Adipocyte (in vitro differentiated cells): Measurements from ENCODE around the gene DEFB121.
"Not testable (repeated sequence)": the region's sequence is repeated elsewhere in the genome, so short reads cannot be mapped to it uniquely, and the experiment has no call there.

Experiments
- DNase-seq: peaks from one replicate; pipeline ENCODE4 v3.0.0-alpha.2; 2015; ENCODE audit warnings: low read depth
- H3K27me3 ChIP-seq: replicated peaks from 2 replicates; pipeline ENCODE4 v1.7.0; 2013; ENCODE audit warnings: mild to moderate bottlenecking, low read length, moderate library complexity; ENCODE audit not compliant: control insufficient read depth, insufficient read depth
- H3K36me3 ChIP-seq: 2 replicates; pipeline ENCODE4 v1.7.0; 2013; ENCODE audit warnings: low read length, mild to moderate bottlenecking, moderate library complexity; ENCODE audit not compliant: control insufficient read depth, insufficient read depth, severe bottlenecking
- H3K4me1 ChIP-seq: 2 replicates; pipeline ENCODE4 v1.7.0; 2013; ENCODE audit warnings: mild to moderate bottlenecking, low read length, moderate library complexity; ENCODE audit not compliant: control insufficient read depth, insufficient read depth
- H3K4me3 ChIP-seq: 2 replicates; pipeline ENCODE4 v1.7.0; 2013; ENCODE audit warnings: mild to moderate bottlenecking, low read length, moderate library complexity
- H3K9ac ChIP-seq: 2 replicates; pipeline ENCODE4 v1.7.0; 2013; ENCODE audit warnings: mild to moderate bottlenecking, low read length, moderate library complexity
- H3K9me3 ChIP-seq: 2 replicates; pipeline ENCODE4 v1.7.0; 2013; ENCODE audit warnings: mild to moderate bottlenecking, low read length, moderate library complexity; ENCODE audit not compliant: control insufficient read depth

Gene DEFB121, protein sequence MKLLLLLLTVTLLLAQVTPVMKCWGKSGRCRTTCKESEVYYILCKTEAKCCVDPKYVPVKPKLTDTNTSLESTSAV

DNA sequence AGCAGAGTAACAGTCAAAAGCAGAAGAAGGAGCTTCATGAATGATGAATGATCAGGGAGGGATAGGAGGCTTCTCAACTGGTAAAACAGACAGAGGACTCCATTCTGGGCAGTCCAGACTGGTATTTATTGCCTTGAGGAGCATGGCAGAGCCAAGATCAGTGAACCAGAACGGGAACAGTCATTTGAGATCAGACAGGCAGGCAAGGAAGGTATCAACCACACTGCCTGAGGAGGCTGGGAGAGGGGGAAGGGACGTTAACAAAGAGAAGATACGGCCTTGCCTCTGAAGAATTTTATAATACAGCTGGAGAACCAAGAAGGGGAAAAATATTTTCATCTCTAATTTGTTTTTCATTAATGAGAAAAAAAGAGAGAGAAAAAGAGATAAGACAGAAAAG is at the start of gene DEFB121:
TSS of gene DEFB121 (minus strand) at position 101 of the 400 bp plus-strand sequence. CDS start at position 38, 63 bp downstream.
- Histone ChIP-seq H3K9me3 (no peaks in the 10 kb centered on the region), H3K9ac (no peak within 1 kb of the TSS), H3K4me1 (no peaks in the 10 kb centered on the region), H3K4me3 (no peak within 1 kb of the TSS), H3K27me3 (peaks cover 15% of the 10 kb centered on the region), H3K36me3 (no peaks in the 10 kb centered on the region)
- no peak for DNase-seq

DNA sequence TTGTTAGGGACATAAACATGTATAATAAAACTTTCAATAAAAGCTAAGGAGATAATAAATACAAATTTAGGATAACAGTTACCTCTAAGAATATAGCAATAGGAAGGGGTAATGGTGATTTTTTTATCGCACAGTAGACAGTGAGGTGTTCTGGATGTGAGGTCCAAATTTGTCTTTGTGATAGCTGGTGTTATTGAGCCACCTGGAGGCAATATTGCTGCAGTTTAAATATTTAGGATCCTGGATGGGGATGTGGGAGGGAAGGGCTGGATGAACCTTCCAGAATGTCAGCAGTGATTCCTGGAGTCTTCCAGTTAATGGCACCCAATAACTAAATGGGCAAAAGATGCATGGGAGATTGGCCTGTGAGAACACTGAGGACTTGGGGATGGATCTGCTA is 48.3 kb upstream of the DEFB121 start:
- H3K4me1 ChIP-seq: no peaks in the 10 kb centered on the region
- DNase-seq: no peak
- H3K4me3 ChIP-seq: no peak overlapping the region
- no peaks in the 10 kb centered on the region for H3K9me3 ChIP-seq
- H3K9ac ChIP-seq: no peak overlapping the region
- no peaks in the 10 kb centered on the region for H3K36me3 ChIP-seq
- H3K27me3 ChIP-seq: no peaks in the 10 kb centered on the region

DNA sequence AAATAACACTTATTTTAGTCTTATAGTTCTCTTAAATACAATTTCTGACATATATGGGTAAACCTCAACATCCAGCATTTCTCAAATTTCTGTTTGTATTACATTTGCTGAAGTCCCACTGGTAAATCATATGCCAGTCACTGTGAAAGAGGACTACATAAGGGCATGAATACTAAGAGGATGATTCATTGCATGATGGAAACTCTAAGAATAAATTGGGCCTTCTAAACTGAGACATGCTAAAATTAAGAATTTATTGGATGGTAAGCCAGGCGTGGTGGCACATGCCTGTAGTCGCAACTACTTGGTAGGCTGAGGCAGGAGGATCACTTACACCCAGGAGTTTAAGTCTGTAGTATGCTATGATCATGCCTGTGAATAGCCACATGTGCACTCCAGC is 46.6 kb upstream of the DEFB121 start:
- H3K27me3 ChIP-seq: no peaks in the 10 kb centered on the region
- peak; percentile 29 for DNase-seq
- H3K9ac ChIP-seq: no peak overlapping the region
- H3K4me3 ChIP-seq: no peak overlapping the region
- no peaks in the 10 kb centered on the region for H3K36me3 ChIP-seq
- H3K9me3 ChIP-seq: no peaks in the 10 kb centered on the region
- H3K4me1 ChIP-seq: no peaks in the 10 kb centered on the region

DNA sequence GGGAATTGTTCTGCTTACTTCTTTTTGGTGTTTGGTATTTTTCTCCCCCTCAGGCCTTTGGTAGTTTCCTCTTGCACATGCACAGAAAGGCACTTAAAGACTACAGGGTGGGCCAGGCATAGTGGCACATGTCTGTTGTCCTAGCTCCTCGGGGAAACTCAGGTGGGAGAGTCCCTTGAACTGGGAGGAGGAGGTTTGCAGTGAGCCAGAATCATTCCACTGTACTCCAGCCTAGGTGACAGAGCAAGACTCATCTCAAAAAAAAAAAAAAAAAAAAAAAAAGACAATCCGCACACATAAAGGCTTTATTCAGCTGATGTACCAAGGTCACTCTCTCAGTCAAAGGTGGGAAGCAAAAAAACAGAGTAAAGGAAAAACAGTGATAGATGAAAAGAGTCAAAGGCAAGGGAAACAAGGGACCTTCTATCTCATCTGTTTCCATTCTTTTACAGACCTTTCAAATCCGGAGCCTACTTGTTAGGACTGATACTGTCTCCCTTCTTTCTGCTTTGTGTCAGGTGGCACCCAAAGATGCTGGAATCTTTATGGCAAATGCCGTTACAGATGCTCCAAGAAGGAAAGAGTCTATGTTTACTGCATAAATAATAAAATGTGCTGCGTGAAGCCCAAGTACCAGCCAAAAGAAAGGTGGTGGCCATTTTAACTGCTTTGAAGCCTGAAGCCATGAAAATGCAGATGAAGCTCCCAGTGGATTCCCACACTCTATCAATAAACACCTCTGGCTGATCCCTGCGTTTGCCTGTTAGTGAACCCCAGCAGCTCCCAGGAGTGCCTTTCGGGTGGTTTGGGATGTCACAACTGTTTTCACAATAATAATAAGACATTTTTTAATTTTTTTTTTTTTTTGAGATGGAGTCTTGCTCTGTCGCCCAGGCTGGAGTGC is 43.7 kb upstream of the DEFB121 start:
- H3K9me3 ChIP-seq: no peaks in the 10 kb centered on the region
- DNase-seq: no peak
- H3K27me3 ChIP-seq: peaks cover 8% of the 10 kb centered on the region
- no peak overlapping the region for H3K9ac ChIP-seq
- H3K4me3 ChIP-seq: no peak overlapping the region
- no peaks in the 10 kb centered on the region for H3K36me3 ChIP-seq
- H3K4me1 ChIP-seq: no peaks in the 10 kb centered on the region

DNA sequence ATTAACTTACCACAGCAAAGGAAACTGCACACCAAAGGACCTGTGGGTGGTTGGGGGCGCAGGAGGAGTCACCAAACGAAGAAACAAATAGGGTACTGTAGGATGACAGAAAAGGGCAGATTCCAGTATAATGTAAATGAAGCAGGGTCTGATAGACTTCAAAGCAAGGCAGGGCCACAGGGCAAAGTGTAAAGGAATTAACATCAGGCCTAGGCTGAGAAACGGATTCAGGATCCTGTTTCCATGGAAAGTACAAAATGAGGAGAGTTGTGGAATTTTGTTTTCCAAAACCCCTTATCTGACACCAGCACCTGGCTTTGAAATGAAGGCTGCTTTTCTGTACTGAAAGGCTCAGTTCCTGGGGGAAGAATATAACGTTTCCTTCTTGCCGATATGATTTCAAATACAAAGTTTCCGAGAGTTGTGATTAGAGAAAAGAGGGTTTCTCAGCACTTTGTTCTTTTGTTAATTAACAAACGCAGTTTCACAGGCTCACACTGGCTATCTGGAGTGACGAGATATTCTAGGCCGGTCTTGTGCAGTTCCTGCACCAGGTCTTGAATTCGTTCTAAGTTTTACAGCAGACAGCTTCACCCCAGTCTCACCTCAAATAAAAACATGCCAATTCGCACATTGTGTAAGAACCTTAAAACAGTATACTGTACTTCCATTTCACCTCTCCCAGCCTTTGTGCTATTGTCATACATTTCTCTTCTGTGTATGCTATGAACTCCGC is 40.2 kb upstream of the DEFB121 start:
- no peak overlapping the region for H3K4me3 ChIP-seq
- H3K27me3 ChIP-seq: peaks cover 8% of the 10 kb centered on the region
- DNase-seq: no peak

DNA sequence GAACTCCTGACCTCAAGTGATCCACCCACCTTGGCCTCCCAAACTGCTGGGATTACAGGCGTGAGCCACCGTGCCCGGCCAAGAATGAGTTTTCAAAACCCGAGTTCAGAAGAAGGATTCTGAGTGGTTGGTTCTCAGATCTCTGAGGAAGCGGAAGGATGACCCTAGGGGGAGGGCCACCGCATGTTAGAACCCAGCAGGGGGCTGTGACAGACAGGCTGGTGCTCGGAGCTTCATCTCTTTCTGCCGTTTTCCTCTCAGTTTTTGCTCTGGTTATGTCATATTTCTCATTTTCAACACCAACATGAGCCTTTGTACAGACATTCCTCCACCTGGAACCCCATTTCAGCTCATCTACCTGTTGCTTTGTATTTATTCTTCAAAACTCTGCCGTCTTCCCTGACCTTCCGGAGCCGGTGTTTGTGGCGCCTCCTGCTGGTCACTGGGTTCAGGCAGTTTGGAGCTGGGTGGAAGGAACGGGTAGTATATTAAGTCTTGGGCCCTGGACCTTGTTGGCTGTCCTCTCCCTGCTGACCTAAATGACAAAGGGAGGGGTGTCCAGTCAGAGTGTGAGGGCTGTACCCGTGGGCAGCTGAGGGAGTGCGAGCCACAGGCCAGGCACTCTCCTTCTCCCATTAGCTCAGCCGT is 34.1 kb upstream of the DEFB121 start, which contains the start of gene DEFB123:
TSS of gene DEFB123 (plus strand) at position 621 of the 648 bp plus-strand sequence. CDS start 67 bp downstream, outside the sequence.
- Histone ChIP-seq H3K9me3 (no peaks in the 10 kb centered on the region), H3K4me3 (no peak within 1 kb of the TSS), H3K9ac (no peak within 1 kb of the TSS), H3K4me1 (no peaks in the 10 kb centered on the region), H3K27me3 (peaks cover 12% of the 10 kb centered on the region), H3K36me3 (no peaks in the 10 kb centered on the region)
- no peak for DNase-seq

More for the DNA sequence above, 40.2 kb upstream of the DEFB121 start:
- Histone ChIP-seq H3K9ac (no peak overlapping the region), H3K36me3 (no peaks in the 10 kb centered on the region), H3K9me3 (no peaks in the 10 kb centered on the region), H3K4me1 (no peaks in the 10 kb centered on the region)

DNA sequence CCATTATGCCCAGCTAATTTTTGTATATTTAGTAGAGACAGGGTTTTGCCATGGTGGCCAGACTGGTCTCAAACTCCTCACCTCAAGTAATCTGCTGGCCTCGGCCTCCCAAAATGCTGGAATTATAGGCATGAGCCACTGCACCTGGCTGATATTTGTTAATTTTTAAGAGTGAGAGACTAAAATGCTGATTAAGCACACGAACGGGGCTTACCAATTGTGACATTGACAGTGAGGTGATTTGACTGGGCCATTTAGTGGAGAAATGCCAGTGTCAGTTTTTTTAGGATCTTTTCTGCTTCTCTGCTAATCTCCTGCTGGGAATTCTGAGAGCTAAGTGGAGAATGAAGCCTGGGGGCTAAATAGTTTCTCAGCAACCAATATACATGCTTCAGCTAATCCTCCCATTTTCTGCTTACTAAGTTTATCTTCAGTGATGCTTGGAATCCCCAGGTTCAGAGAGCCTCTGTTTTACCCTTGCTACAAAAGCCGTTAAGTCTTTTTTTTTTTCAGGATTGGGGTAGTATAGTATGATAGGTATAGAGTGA is 24.6 kb upstream of the DEFB121 start:
- Histone ChIP-seq H3K36me3 (no peaks in the 10 kb centered on the region), H3K4me3 (no peak overlapping the region)
- no peak for DNase-seq

DNA sequence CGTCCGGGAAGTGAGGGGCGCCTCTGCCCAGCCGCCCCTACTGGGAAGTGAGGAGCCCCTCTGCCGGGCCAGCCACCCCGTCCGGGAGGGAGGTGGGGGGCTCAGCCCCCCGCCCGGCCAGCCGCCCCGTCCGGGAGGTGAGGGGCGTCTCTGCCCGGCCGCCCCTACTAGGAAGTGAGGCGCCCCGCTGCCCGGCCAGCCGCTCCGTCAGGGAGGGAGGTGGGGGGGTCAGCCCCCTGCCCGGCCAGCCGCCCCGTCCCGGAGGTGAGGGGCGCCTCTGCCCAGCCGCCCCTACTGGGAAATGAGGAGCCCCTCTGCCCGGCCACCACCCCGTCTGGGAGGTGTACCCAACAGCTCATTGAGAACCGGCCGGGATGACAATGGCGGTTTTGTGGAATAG is 21.6 kb upstream of the DEFB121 start:
- H3K36me3 ChIP-seq, DNase-seq, H3K27me3 ChIP-seq, H3K4me1 ChIP-seq, H3K4me3 ChIP-seq, H3K9ac ChIP-seq, H3K9me3 ChIP-seq: not testable (repeated sequence)

More for the DNA sequence above, 24.6 kb upstream of the DEFB121 start:
- Histone ChIP-seq H3K4me1 (no peaks in the 10 kb centered on the region), H3K9ac (no peak overlapping the region), H3K9me3 (peaks cover 10% of the 10 kb centered on the region), H3K27me3 (no peaks in the 10 kb centered on the region)

DNA sequence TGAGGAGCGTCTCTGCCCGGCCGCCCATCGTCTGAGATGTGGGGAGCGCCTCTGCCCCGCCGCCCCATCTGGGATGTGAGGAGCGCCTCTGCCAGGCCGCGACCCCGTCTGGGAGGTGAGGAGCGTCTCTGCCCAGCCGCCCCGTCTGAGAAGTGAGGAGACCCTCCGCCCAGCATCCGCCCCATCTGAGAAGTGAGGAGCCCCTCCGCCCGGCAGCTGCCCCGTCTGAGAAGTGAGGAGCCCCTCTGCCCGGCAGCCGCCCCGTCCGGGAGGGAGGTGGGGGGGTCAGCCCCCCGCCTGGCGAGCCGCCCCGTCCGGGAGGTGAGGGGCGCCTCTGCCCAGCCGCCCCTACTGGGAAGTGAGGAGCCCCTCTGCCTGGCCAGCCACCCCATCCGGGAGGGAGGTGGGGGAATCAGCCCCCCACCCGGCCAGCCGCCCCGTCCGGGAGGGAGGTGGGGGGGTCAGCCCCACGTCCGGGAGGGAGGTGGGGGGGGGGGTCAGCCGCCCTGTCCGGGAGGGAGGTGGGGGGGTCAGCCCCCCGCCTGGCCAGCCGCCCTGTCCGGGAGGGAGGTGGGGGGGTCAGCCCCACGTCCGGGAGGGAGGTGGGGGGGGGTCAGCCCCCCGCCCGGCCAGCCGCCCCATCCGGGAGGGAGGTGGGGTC is 21.0 kb upstream of the DEFB121 start:
- peaks cover 12% of the 10 kb centered on the region for H3K27me3 ChIP-seq
- H3K4me3 ChIP-seq, H3K4me1 ChIP-seq, H3K9ac ChIP-seq, H3K9me3 ChIP-seq, DNase-seq, H3K36me3 ChIP-seq: not testable (repeated sequence)

DNA sequence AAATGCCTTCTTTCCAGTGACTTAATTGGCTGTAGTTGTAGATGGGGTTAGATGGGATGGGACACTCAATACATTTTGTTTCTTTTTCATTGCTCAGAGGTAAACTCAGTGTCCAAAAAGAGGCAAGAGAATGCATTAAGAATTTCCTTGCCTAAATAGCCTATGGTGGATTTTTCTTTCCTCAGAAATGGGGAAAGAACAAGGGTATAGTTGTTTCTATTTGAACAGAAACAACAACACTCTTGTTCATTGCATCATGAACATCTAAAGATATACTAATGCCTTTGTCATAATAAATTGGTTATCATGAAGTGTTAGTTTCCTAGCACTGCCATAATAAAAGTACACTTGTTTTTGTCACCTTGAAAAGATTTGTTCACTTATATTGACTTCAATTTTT is 19.8 kb upstream of the DEFB121 start:
- H3K9ac ChIP-seq: no peak overlapping the region
- H3K9me3 ChIP-seq: peaks cover 10% of the 10 kb centered on the region
- peaks cover 16% of the 10 kb centered on the region for H3K27me3 ChIP-seq
- H3K36me3 ChIP-seq: no peaks in the 10 kb centered on the region
- H3K4me1 ChIP-seq: no peaks in the 10 kb centered on the region
- no peak for DNase-seq
- H3K4me3 ChIP-seq: no peak overlapping the region
